Fibroblast of the aortic adventitia (primary cell): Measurements from ENCODE around the gene NANS. TPM values are rescaled to one million over a fixed set of nuclear protein-coding genes. Genes with fewer than 3 reads are reported as not detected.

Experiments
- DNase-seq: peaks from one replicate; pipeline ENCODE4 v3.0.0-alpha.2; 2010; ENCODE audit warnings: low read depth
- H3K4me3 ChIP-seq: 2 replicates; pipeline ENCODE4 v1.5.1; 2011; ENCODE audit warnings: low read depth, mild to moderate bottlenecking, control low read depth, low read length, moderate library complexity
- CTCF ChIP-seq: IDR thresholded peaks from 2 replicates; pipeline ENCODE4 v1.5.1; 2011; ENCODE audit warnings: mild to moderate bottlenecking, low read length, control low read depth, inconsistent platforms; ENCODE audit not compliant: insufficient read depth
- total RNA-seq: library from RNA; depleted of rRNA; stranded (reverse); fragments of >200 nt; gene quantifications from 2 replicates; pipeline ENCODE4 v1.2.3, GENCODE V29; 2012; ENCODE audit warnings: low replicate concordance

Gene NANS
- total RNA-seq, 1 donor: 62.5 TPM

DNA sequence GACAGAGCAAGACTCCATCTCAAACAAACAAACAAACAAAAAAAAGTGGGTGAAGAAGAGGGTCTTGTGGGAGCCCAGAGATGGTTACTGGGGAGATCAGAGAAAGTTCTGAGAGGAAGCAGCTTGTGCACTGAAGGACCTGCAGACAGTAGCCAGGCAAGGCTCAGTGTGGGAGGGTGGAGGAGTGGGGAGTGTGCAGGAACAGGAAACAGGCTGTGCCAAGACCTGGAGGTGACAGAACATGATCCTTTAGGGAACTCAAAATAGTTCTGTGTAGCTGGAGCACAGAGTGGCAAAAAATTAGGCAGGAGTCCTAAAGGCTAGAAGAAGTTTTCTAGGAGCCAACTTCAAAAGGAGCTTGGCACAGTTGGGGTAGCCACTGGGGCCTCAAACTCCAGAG is 19.2 kb upstream of the NANS start:
- DNase-seq: no peak

DNA sequence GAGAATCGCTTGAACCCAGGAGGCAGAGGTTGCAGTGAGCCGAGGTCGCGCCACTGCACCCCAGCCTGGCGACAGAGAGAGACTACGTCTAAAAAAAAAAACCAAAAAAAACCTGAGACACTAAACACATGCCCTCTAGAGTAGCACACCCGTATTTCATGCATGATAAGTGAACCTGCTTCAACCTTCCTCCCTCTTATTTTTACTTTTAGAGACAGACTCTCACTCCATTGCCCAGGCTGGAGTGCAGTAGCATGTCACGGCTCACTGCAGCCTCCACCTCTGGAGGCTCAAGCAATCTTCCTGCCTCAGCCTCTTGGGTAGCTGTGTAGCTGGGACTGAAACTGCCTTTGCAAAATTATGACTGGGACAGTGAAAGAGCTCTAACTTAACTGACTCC is 17.6 kb upstream of the NANS start:
- DNase-seq: no peak
- no peak overlapping the region for H3K4me3 ChIP-seq
- TF ChIP-seq CTCF: no peak

More for the DNA sequence above, 19.2 kb upstream of the NANS start:
- TF ChIP-seq CTCF: no peak
- H3K4me3 ChIP-seq: no peak overlapping the region

DNA sequence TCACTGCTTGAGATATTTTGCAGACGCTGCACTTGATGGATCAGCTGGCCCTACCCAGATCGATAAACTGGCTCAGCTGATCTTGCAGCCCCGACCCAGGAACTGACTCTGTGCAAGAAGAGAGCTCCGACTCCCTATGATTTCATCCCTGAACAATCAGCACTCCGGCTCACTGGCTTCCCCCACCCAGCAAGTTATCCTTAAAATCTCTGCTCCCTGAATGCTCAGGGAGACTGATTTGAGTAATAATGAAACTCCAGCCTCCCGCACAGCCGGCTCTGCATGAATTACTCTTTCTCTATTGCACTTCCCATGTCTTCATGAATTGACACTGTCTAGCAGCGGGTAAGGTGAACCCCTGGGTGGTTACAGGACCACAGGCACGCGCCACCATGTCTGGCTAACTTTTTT is 16.9 kb upstream of the NANS start:
- no peak for TF ChIP-seq CTCF
- peak; percentile 24 for DNase-seq
- no peak overlapping the region for H3K4me3 ChIP-seq

- no peak for DNase-seq
- no peak overlapping the region for H3K4me3 ChIP-seq
- TF ChIP-seq CTCF: no peak
Observed at GRCh38 chr9:98040212-98040611, 16.3 kb upstream of the NANS start.

DNA sequence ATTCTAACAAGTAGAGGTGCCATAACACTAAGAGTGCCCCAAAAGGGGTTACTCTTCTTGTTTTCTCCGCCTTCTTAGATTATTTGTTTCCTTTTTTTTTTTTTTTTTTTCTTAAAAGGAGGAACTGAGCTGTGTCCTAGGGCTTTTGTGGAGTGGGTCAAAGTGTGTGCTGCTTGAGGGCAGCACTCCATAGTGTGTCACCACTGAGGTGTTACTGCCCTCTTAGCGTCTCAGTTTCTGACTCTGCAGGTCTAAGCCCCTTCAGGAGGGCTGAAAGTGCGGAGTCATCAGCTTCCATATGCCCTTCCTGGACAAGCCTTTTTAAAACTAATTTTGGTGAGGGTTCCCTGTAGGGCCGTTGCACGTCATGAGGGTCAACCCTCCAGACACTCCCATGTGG is 12.6 kb upstream of the NANS start:
- no peak overlapping the region for H3K4me3 ChIP-seq
- no peak for TF ChIP-seq CTCF
- no peak for DNase-seq

DNA sequence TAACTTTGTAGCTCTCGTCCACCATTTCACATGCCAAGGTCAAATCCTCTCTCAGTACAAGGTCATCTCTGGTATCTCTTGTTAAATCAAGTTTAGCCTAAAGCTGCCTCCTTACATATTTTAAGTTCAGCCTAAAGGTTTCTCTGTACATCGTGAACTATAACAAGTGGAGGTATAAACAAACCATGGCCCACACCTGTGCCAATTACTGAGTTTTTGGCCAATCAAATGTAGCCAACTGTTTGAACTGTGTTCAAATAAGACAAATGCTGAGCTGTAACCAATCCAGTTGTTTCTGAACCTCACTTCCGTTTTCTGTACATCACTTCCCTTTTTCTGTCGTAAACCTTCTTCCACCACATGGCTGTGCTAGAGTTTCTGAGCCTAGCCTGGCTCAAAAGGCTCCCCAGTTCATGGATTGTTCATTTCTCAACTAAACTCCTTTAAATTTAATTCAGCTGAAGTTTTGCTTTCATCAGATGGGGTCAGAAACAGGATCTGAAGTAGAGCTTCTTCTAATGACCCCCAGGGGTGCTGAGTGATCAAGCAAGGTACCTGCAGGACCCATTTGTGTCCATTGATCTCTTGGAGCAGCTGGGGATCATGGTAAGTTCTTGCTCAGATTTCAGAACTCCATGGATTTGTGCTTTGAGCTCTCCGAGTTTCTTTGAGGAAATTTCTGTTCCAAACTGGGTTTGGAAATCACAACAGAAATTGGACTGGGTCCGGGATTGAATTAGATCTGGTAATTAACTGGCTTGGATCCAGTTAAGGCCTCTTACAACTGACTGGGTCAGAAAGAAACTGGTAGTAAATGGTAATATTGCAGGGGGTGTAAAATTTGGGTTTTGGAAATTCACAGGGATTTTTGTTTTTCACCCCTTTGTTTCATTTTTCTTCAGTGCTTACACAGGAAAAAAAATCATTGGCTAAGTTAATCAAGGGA is 11.0 kb upstream of the NANS start:
- H3K4me3 ChIP-seq: peak overlapping the region; percentile 64
- peak; percentile 65 for DNase-seq
- TF ChIP-seq CTCF: no peak
